Measurements from ENCODE around the gene ADGRG1.

The ADGRG1 gene

DNA sequence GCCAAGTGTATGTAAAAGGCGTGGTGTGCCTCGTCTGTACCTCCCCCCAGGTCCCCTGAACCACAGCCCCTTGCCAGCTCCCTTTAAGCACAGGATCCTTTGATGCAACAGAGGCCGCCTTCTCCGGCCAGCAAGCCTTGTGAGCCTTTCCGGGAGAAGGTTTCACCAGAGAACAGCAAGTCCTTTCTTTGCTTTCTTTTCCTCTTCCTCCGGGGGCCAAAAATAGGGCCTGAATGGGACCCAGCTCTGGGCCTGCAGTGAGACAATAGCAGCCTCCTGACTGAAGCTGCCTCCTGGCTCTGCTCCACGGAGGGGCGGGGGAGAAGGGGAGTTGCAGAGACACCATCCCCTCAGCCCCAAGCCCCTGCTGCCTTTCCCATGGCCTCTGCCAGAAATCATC lies 9.0 kb downstream of the ADGRG1 start:
- DNase-seq: no peak

DNA sequence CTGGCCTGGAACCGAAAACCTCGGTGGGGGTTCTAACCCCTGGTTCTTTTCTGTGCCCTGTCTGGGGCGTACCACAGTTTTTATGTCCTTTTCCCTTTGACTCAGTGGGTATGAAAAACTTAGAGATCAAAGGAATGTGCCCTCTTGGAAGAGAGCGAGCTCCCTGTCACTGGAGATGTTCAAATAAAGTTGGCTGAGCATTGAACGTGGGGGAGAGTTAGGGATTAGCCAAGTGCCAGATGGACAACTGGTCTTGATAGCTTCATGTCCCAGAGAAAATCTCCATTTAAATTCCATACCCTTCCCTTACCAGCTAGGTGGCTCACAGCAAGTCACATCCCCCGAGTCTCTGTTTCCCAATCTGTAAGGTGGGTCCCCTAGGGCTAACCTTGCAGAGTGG lies 9.5 kb downstream of the ADGRG1 start:
- DNase-seq: no peak

DNA sequence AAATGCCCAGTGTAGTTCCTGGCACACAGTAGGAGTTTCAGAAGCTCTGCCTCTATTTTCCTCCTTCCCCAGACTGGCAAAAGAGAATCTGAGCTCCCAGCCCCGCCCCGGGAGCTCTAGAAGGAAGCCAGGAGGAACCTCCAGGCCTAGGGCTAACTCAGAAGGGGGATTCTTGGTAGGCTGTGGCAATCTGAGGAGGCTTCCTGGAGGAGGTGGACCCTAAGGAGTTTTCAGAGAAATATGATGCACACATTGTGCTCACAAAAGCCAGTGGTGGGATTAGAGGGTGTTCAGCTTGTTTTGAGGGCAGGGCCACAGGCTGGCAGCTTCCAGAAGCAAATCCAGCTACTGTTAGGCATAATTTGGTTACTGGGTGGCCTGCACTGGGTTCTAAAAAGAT lies 10.0 kb downstream of the ADGRG1 start:
- no peak for DNase-seq

DNA sequence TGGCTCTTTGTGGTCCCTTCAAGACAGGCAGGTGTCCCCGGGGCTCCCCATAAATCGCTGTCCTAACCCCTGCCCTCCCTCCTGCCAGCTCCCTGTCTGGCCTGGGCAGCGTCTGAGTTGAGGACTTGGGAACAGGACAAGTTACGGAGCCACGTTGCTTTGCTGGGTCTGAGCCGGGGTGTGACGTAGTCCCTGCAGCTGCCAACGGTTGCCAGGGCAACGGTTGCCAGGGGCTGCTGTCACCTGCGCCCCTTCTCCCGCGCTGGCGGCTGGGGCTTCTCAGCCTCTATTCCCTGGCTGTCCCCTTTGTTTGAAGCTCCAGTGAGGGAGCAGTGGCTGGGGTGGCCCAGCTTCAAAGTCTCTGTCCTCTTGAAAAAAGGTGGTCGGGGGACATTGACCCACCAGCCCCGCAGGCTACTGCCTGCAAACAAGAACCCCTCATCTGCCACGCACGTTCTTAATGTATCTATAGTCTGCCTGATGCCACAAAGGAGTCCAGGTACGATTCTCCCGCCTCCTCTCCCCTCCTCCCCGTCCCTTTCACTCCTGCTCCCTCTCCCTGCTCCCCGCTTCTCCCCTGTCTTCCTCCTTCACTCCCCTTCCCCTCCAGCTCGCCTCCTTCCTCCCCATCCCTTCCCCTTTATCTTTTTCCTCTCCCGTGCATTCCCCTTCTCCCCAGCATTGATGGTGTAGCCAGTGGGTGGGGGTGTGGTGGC lies 10.9 kb downstream of the ADGRG1 start:
- DNase-seq: peak; percentile 19

DNA sequence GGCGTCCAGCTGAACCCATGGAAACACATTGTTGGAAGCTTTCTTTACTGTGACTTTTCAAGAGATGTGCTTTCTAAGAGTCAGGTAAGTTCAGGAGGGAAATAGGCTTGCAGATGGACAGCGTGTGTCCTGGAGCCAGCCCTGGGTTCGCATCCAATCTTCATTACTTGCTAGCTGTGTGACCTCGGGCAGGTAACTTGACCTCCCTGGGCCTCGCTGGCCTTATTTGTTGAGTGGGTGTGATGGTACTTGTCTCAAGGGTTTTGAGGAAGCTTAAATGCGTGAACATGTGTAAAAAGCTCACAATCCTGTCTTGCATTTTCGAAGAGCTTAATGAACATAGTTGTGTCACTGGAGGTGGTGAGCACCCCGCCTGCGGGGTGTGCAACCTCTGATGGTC lies 11.8 kb downstream of the ADGRG1 start:
- DNase-seq: no peak

DNA sequence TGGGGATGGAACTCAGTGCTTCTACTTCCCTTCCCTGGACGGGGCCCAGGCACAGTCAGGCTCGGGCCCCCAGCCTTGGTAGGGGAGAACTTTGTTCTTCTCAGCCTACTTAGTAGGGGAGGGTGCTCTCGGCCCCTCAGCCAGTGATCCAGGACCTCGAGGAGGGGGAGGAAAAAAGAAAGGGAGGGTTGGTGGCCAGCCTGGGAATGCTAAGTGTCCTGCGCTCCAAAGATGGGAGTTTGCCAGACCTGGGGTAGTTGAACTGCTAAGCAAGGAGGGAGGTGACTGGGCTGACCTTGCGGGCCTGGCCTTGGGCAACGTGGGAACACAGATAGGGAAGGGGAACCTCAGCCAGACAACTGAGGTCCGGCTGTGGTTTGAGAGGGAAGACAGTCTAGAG lies 12.2 kb downstream of the ADGRG1 start:
- no peak for DNase-seq

DNA sequence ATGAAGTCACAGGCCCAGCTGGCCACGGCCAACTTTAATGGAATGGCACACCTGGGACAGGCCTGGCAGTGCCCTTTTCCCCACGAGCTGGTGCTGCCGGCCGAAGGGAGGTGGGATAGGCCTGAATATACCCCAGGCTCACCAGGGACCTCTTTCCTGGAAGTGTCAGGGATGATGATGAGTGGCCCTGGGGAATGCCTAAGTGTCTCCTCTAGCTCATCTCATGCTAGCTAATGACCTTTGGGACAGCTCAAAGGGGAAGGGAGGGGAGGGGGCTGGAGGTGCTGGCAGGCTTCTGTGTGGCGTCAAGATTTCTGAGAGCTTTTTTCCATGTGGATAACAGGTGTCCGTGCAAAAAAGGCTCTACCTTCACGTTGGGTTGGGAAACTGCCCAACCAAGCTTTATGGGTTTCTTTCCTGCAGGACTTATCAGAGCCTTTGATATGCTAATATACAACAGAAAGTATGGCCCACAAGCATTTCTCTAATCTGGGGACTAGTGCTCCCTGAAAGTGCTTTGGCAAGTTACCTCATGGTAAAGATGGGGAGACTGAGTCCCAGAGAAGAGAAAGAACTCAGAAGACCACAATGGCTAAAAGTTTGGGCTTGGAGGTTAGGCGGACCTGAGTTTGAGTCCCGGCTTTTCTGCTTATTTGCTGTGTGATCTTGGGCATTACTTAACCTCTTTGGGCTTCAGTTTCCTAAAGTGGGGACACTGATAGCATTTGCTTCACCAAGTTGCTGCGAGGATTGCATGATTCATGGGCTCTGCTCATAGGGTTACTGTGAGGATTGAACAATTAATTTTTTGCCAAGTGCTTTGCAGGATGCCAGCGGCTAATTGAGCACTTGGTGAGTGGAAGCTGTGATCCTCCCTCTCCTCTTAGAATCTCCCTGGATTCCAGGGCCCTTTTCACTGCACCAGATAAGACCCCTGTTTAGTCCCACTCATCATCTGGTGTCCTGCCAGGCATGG lies 14.0 kb downstream of the ADGRG1 start:
- DNase-seq: no peak

DNA sequence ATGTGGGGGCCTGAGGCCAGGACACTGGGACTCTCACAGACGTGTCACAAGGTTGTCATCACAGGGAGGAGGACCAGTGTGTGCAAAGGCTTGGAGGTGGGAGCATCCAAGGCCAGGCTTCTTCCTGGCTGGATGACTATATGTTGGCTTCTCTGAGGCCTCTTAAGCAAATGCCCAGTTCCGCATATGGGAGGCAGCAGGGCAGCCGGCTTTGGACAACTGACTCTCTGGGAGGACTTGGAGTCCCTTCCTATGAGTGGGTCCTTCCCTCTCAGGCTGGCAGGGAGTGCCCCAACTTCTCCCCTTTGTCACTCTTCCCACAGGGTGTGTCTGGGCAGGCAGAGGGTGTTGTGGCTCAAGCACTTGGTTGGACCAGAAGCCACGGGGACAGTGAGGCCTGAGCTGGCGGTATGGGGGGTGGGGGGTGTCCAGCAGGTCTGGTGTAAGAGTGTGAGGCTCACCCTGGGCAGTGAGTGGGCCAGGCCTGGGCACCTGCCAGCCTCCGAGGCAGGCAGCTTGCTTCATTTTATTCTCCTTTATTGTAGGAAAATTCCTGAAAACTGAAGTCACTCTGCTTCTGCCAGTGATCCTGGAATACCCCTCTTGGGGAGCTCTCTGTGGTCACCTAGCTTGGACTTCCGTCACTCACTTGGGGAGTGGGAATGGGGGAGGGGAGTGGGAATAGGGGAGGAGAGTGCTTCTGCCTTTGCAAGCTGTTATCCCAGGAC lies 14.9 kb downstream of the ADGRG1 start:
- peak; percentile 55 for DNase-seq

DNA sequence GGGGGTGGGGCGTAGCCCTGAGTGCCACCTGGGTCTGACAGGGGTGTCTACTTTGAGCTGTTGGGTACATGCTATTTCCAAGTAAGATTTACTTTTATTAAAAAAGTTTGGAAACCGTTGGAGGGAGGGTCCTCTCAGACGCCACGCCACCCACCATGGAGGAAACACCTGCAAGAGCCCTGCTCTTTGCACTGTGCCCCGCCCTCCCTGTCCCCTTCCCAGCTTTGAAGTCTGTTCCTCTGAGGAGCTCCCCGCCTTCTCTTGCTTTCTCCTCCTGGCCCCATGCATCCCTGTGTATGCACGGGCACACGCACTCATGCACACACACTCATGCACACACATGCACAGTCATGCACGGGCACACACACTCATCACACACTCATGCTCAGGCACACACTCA lies 15.5 kb downstream of the ADGRG1 start:
- DNase-seq: no peak

DNA sequence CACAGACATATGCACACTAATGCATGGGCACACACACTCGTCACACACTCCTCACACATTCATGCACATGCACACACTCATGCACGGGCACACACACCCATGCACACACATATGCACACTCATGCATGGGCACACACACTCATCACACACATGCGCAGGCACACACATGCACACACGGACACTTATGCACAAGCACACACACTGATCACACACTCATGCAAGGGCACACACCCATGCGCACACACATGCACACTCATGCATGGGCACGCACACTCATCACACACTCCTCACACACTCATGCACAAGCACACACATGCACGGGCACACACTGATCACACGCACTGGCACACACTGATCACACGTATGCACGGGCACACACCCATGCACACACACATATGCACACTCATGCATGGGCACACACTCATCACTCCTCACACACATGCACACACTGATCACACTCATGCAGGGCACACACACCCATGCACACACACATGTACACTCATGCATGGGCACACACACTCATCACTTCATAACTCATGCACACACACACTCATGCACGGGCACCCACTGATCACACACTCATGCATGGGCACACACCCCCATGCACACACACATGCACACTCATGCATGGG lies 16.1 kb downstream of the ADGRG1 start:
- DNase-seq: no peak

DNA sequence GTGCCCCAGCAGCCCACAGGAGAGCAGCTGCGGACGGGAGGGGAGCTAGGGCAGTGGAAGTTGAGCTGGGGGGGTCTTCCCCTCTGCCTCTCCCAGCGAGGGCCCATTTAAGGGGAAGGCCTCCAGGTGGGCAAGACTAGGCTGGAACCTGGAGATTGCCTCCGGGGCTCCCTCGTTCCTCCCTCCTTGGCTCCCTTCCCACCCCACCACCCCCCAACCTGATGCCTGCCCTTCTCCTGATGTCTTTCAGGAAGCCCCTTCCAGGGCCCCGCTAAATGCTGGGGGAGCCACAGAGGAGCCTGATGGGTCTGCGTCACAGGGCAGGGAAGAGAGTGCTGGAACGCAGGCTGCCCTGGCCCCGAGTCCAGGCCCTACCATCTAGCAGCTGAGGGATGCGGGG lies 16.7 kb downstream of the ADGRG1 start:
- DNase-seq: no peak

DNA sequence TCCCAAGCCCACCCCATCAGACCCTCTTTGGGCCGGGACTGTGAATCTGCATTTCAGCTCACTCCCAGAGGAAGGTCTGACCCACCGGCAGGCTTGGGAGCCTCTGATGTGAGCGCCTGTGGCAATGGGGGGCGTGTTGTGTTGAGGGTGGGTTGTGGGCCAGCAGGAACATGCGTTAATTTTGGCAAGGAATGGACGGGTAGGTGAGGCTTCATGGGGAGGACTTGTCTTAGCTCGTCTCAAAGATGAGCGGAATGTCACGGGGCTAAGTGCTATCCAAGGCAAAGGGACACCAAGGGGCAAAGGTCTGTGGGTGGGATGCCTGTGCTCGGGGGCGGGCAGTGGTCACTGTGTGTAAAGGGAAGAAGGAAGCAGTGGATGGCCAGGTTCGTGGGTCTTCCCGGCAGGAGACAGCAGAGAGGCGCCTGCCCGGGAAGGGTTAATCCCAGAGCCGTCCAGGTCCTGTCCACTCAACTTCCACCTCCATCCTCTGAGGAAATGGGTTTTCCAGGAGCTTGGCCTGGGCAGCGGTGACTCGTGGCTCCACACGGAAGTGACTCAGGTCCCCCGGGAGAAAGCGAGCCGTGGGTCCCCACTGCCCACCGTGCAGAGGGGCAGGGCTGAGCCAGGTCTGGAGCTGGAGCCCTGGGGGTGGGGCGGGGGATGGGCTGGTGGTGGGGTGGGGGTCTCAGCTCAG lies 17.4 kb downstream of the ADGRG1 start:
- DNase-seq: peak; percentile 58

DNA sequence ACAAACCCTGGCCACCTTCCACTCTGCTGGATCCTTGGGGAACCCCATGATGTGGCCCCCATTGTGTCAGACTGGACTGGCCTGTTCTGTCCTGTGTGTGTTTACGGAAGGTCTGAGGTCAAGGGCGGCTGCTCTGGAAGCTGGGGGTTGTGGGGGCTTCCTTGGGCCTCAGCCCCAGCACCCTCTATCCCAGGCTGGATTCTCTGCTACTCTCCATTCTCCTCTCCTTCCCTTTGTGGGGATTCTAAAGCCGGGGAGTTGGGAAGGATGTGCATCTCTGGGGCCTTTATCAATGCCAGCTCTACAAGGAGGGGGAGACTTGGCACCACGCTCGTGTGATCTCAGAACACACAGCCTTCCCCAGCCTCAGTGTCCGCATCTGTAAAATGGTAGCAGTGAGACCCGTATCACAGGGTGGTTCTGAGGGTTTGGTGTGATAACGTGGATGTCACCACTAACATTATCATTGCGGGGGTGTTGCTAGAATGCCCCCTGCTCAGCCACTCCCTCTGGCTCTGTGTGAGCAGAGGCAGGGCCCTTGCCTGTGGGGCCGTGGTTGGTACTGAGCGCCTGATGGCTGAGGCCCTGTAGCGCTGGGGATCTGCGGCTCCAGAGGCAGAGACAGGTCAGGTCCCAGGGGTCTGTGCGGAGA lies 18.1 kb downstream of the ADGRG1 start:
- no peak for DNase-seq

DNA sequence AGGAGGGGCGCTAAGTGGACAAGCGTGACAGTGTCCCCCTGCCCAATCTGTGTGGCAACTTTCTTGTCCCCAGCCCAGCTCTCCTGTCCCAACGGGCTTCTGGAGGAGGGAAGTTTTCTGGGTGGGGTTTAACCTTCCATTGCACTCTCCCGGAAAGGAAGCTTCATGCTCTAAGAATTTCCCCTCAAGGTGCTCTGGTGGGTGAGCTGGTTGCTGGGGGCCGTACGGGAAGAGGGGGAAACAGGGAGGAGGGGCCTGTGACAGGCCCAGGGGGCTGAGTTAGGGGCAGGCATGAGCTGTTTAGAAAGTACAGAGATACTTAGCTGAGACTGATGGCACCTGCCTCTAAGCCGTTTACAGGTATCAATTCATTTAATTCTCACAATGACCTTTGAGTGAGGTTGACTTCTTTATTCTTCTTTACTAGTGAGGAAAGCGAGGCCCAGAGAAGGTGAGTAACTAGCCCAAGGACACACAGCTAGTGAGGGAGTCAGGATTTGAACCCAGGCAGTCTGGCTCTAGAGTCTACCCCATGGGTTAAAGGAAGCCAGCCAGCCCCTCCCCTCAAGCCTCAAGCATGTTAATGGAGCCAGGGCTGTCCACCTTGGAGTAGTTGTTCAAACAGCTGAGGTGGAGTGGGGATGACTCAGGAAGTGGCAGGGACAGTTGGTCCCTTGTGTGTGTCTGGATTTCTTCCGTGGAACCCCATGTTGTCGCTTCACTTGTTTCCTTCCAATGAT lies 18.9 kb downstream of the ADGRG1 start:
- no peak for DNase-seq

DNA sequence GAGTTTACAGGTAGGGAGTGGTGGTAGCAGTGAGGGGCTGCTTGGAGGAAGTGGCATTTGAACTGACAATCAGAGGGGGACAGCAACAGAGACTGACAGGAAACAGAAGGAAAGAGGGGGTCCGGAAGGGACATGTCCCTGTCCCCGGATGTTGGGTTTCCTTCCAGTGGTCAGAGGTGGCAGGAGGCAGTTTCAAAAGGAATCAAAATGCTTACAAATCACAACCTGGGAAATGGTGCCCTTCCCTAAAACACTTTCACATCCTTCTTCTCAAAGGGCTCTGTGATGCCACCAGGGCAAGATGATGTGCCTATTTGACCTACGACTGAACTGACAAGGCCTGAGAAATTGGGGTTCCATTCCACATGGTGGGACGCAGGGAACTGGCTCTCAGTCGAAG lies 19.7 kb downstream of the ADGRG1 start:
- no peak for DNase-seq

DNA sequence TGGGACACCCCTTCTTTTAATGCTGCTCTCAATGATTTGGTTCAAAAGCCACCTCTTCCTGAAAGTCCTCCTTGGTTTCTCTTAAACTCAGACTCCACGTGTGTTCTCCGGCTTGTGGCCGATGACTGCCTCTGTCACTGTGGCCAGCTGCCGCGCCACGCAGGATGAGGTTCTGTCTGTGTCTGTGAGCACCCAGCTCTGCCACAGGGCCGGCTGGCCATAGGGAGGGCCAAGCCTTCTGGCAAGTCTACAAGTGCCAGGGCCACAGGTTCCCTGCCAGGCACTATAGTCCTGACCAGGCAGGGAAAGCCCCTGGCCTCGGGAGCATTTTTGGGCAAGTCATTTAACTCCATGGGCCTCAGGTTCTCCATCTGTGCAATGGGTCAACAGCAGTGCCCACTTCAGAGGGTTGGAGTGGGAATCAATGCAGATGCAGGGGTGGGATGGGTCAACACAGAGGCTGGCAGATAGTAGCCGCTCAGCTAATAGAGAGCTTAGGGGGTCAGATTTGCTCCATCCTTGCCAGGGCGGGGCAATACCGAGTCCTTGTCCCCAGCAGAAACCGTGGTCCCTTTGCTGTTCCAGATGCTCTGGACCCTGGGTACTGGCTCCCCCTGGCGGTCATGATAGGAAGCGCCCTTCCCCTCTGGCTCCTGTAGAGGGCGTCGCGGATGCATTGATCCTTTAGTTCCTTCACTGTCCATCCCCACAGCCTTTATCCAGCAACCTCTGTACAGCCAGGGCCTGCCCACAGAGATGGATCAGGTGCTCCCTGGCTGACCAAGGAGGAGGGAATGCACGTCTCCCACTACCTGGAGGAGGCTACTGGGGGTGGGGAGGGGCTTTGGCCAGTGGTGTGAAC lies 20.4 kb downstream of the ADGRG1 start:
- DNase-seq: peak; percentile 69

DNA sequence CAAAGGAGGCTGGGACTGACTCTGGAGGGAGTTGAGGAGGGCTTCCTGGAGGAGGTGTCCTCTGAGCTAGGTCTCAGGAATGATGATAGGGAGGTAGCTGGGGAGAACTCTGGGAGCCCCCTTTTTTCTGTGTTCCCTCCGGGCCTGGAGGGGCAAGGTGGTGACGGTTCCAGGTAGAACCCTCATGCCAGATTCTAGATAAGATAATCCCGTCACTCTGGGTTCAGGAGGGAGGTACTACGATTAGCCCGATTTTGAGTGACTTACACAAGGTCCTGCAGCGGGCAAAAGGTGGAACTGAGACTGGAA lies 21.0 kb downstream of the ADGRG1 start:
- no peak for DNase-seq

DNA sequence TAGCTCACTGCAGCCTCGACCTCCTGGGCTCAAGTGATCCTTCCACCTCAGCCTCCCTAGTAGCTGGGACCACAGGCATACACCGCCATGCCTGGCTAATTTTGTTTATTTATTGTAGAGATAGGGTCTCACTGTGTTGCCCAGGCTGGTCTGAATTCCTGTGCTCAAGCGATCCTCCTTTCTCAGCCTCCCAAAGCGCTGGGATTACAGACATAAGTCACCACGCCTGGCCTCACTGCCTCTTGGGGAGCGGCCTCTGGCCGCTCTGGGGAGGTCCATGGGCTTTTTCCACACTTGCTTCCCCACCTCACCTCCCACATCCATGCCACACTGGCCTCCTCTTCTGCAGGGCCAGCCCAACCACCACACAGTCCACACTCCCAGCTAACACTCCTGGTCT lies 21.4 kb downstream of the ADGRG1 start:
- no peak for DNase-seq

DNA sequence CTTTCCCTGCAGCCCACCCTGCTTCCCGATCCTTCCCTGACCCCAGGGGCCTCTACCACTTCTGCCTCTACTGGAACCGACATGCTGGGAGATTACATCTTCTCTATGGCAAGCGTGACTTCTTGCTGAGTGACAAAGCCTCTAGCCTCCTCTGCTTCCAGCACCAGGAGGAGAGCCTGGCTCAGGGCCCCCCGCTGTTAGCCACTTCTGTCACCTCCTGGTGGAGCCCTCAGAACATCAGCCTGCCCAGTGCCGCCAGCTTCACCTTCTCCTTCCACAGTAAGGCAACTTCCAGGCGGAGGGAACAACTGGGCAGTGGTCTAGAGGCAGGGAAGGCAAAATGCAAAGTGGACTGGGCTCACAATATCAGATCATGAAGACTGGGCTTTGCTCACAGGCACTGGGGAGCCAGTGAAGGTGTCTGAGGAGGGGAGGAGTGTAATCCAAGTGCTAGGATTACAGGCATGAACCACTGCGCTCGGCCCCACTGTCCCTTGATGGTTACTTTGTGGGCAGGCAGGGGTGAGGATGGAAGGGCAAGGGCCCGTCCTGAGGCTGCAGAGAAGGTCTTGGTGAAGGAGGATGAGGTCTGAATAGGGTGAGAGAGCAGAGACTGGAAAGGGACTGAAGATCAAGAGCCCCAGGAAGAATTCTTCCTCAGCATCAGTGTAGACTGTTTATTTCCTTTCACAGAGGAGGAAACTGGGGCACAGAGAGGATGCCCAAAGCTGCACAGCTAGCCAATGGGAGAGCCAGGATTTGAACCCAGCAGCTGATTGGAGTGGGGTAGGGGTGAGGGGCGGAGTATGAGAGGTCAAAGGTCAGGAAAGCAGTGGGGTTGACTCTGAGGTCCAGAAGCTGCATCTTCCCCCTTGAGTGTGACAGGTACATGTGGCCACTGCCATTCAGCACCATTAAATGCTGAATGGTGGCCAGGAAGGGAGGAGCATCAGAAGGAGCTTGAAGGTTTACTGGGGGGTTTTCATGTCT lies 23.2 kb downstream of the ADGRG1 start:
- DNase-seq: no peak

Data from fibroblast of skin of right biceps (primary cell).